Psoas muscle (tissue), 8 donors: ENCODE results near the gene MPZL3. TPM values are rescaled to one million over a fixed set of nuclear protein-coding genes. Genes with fewer than 3 reads are reported as not detected.

ENCODE experiments used
- ATAC-seq, 4 donors: fragments of 200-7000 bp; cut with Tn5 transposase; one replicate each; pipeline ENCODE4 v1.9.1; 2020; ENCODE audit warnings: moderate library complexity in 3 of 4, mild to moderate bottlenecking in 2 of 4
- DNase-seq, 2 donors: peaks; one replicate each; pipeline ENCODE4 v3.0.0-alpha.2; 2020
- H3K27ac ChIP-seq: fragments of 200-600 bp; one replicate; pipeline ENCODE4 v1.8.0; 2022
- H3K27me3 ChIP-seq, 3 donors: fragments of 200-600 bp in 1 of 3; one replicate each; pipeline versions ENCODE4 v1.6.1 to v1.8.0; 2013 to 2022; ENCODE audit warnings: low read length in 2 of 3, mild to moderate bottlenecking in 2 of 3, moderate library complexity in 1 of 3; ENCODE audit not compliant: insufficient read depth in 3 of 3
- H3K36me3 ChIP-seq, 2 donors: fragments of 200-600 bp in 1 of 2; one replicate each; pipeline versions ENCODE4 v1.6.1 to v1.8.0; 2013 to 2022; ENCODE audit warnings: low read depth in 1 of 2, mild to moderate bottlenecking in 1 of 2, moderate library complexity in 1 of 2; ENCODE audit not compliant: insufficient read depth in 1 of 2
- H3K4me1 ChIP-seq: fragments of 200-600 bp; one replicate; pipeline ENCODE4 v1.8.0; 2022
- H3K4me3 ChIP-seq: fragments of 200-600 bp; one replicate; pipeline ENCODE4 v1.8.0; 2022; ENCODE audit warnings: mild to moderate bottlenecking
- H3K9me3 ChIP-seq: fragments of 200-600 bp; one replicate; pipeline ENCODE4 v1.8.0; 2022
- WGBS, 3 donors: extraction: QIAGEN DNeasy Blood & Tissue Kit; methylation state at CpG; one replicate each; pipeline versions ENCODE4 v1.1.6 to v1.1.7; 2013; 5-methylcytosine and 5-hydroxymethylcytosine counted together
- intact Hi-C, 2 donors: fragments of 100-400 bp; cut with DNase I; formaldehyde crosslinking; loops; one replicate each; pipeline versions ENCODE4 v1.11.0 to v1.14.2; 2022
- polyA plus RNA-seq, 3 donors: library from polyadenylated mRNA; stranded (reverse); fragments of 200-250 nt; gene quantifications; one replicate each; pipeline ENCODE4 v1.2.3, GENCODE V29; 2013
- total RNA-seq, 4 donors: library from RNA; stranded (reverse); fragmentation: NEBNext Ultra II Directional in 2 of 4; extraction: Animal tissue kit (Norgen Biotek cat#: 25700) in 2 of 4; gene quantifications; one replicate each; pipeline versions ENCODE4 v1.2.1 to v1.2.4, GENCODE V29; 2021 to 2023
- TF ChIP-seq, protein P1 (sequence below): fragments of 200-600 bp; IDR thresholded peaks from one replicate; pipeline ENCODE4 v1.8.0; 2022; ENCODE audit warnings: antibody characterized with exemption
- donor health status: healthy with polysubstance abuse.
- donor health status: DM: no; HTN: no; CAD: no; lungs with moderate emphysema.
- donor health status: Bipolar disorder and iron deficiency.
- donor health status: healthy.
- donor health status: DM: yes; HTN: yes; CAD: no.
- donor health status: DM: no; HTN: no; CAD: no.
- donor health status: DM: no; HTN: no; CAD: no.
- donor health status: DM: yes; HTN: yes; CAD: no.

MPZL3 gene
- total and polyA plus RNA-seq, 7 donors = 0.07 to 0.97 (median 0.22) TPM

DNA sequence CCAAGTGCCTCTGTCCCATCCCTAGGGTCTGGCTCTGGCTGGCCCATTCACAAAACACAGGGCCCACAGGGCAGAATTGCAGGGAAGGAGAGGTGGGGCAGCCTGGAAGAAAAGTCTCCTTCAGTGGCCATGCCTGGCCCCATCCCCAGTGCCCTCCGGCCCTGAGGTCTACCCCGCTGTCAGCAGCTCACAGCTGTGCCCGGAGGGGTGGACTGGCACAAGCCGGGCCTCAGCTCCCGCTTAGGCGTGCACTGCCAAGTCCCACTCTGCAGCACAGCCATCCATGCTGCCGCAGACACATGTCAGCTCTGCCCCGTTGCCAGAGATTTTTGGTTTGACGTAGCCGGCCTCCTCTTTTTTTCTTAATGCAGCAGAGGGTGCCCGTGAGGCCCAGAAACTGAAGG lies 71.9 kb downstream of the MPZL3 start:
- peak; percentile 84 to 95 (median 88) for ATAC-seq
- Histone ChIP-seq H3K27ac (peak overlapping the region; percentile 47), H3K4me3 (peak overlapping the region; percentile 31), H3K4me1 (peaks cover 11% of the 10 kb centered on the region), H3K27me3 (no peaks in the 10 kb centered on the region), H3K36me3 (no peaks in the 10 kb centered on the region), H3K9me3 (no peaks in the 10 kb centered on the region)
- intact Hi-C loops = no loop called here
- TF ChIP-seq, protein P1, sequence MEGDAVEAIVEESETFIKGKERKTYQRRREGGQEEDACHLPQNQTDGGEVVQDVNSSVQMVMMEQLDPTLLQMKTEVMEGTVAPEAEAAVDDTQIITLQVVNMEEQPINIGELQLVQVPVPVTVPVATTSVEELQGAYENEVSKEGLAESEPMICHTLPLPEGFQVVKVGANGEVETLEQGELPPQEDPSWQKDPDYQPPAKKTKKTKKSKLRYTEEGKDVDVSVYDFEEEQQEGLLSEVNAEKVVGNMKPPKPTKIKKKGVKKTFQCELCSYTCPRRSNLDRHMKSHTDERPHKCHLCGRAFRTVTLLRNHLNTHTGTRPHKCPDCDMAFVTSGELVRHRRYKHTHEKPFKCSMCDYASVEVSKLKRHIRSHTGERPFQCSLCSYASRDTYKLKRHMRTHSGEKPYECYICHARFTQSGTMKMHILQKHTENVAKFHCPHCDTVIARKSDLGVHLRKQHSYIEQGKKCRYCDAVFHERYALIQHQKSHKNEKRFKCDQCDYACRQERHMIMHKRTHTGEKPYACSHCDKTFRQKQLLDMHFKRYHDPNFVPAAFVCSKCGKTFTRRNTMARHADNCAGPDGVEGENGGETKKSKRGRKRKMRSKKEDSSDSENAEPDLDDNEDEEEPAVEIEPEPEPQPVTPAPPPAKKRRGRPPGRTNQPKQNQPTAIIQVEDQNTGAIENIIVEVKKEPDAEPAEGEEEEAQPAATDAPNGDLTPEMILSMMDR = no peak
- 9 to 19% (median 10%) methylated on average over 8 to 11 of the region's 11 CpGs for WGBS, 3 donors
- peak; percentile 66 to 79 for DNase-seq

DNA sequence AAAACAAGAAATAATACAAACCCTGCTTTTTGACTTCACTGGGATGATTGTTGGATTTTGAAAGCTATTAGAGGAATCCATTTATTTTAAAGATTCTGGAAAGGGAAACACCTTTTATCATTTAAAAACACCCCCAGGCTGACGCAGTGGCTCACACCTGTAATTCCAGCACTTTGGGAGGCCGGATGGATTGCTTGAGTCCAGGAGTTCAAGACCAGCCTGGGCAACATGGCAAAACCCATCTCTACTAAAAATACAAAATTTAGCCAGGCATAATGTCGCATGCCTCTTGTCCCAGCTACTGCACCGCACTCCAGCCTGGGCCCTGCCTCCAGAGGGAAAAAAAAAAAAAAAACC lies 75.4 kb downstream of the MPZL3 start:
- peak overlapping the region; percentile 73 for H3K27ac ChIP-seq
- TF ChIP-seq, protein P1 = no peak
- H3K4me3 ChIP-seq = peak overlapping the region; percentile 60
- no peak for DNase-seq
- no peaks in the 10 kb centered on the region for H3K27me3 ChIP-seq
- ATAC-seq = no peak
- intact Hi-C loops = no loop called here
- H3K36me3 ChIP-seq = no peaks in the 10 kb centered on the region
- peaks cover 19% of the 10 kb centered on the region for H3K4me1 ChIP-seq
- WGBS, 3 donors = 79 to 83% (median 82%) methylated on average over 4 of the region's 4 CpGs
- H3K9me3 ChIP-seq = no peaks in the 10 kb centered on the region

Other genes starting within 250 kb of the MPZL3 start
- under 1 TPM in 1 of 4 donors, not detected in 3; 0.47 TPM for gene TMPRSS4, start 175.3 kb downstream of the MPZL3 start, total RNA-seq
- gene TMPRSS4, start 175.3 kb downstream of the MPZL3 start, polyA plus RNA-seq = under 1 TPM in 1 of 3 donors, not detected in 2; 0.12 TPM
- gene SMIM35, start 165.4 kb downstream of the MPZL3 start, total RNA-seq = under 1 TPM in 1 of 4 donors, not detected in 3; 0.09 TPM
- not detected for gene SMIM35, start 165.4 kb downstream of the MPZL3 start, polyA plus RNA-seq
- gene SCN4B, start 99.5 kb downstream of the MPZL3 start, total RNA-seq = 10 to 100 TPM in 1 of 4 donors, 1 to 10 TPM in 3; 5.1 to 15.1 (median 7.8) TPM
- 1 to 10 TPM; 3.6 to 6.3 (median 4.1) TPM for gene SCN4B, start 99.5 kb downstream of the MPZL3 start, polyA plus RNA-seq
- 1 to 10 TPM in 3 of 4 donors, under 1 TPM in 1; 0.40 to 6.6 (median 1.8) TPM for gene SCN2B, start 75.7 kb downstream of the MPZL3 start, total RNA-seq
- gene SCN2B, start 75.7 kb downstream of the MPZL3 start, polyA plus RNA-seq = under 1 TPM; 0.09 to 0.51 (median 0.23) TPM
- gene JAML, start 27.4 kb downstream of the MPZL3 start, total RNA-seq = 1 to 10 TPM in 2 of 4 donors, under 1 TPM in 2; 0.48 to 1.8 (median 1.1) TPM
- gene JAML, start 27.4 kb downstream of the MPZL3 start, polyA plus RNA-seq = under 1 TPM; 0.21 to 0.36 (median 0.25) TPM
- 1 to 10 TPM; 1.1 to 8.1 (median 3.5) TPM for gene MPZL2, start 11.9 kb upstream of the MPZL3 start, total RNA-seq
- gene MPZL2, start 11.9 kb upstream of the MPZL3 start, polyA plus RNA-seq = 1 to 10 TPM; 1.0 to 3.9 (median 2.7) TPM
- 1 to 10 TPM in 1 of 4 donors, under 1 TPM in 3; 0.24 to 1.2 (median 0.67) TPM for gene CD3E, start 52.4 kb upstream of the MPZL3 start, total RNA-seq
- gene CD3E, start 52.4 kb upstream of the MPZL3 start, polyA plus RNA-seq = under 1 TPM; 0.15 to 0.27 (median 0.22) TPM
- under 1 TPM in 3 of 4 donors, not detected in 1; 0.45 to 0.81 (median 0.50) TPM for gene CD3D, start 90.3 kb upstream of the MPZL3 start, total RNA-seq
- gene CD3D, start 90.3 kb upstream of the MPZL3 start, polyA plus RNA-seq = under 1 TPM; 0.12 to 0.20 (median 0.19) TPM
- under 1 TPM; 0.26 to 0.71 (median 0.57) TPM for gene CD3G, start 92.0 kb upstream of the MPZL3 start, total RNA-seq
- under 1 TPM; 0.01 to 0.05 (median 0.04) TPM for gene CD3G, start 92.0 kb upstream of the MPZL3 start, polyA plus RNA-seq
- 10 to 100 TPM; 21.0 to 42.3 (median 33.0) TPM for gene UBE4A, start 107.2 kb upstream of the MPZL3 start, total RNA-seq
- gene UBE4A, start 107.2 kb upstream of the MPZL3 start, polyA plus RNA-seq = 10 to 100 TPM; 15.0 to 31.1 (median 16.8) TPM
- gene ATP5MG, start 149.2 kb upstream of the MPZL3 start, total RNA-seq = 100 to 1,000 TPM; 237 to 340 (median 251) TPM
- gene ATP5MG, start 149.2 kb upstream of the MPZL3 start, polyA plus RNA-seq = 100 to 1,000 TPM; 180 to 217 (median 189) TPM
- gene KMT2A, start 184.1 kb upstream of the MPZL3 start, total RNA-seq = 10 to 100 TPM; 18.1 to 27.3 (median 22.0) TPM
- gene KMT2A, start 184.1 kb upstream of the MPZL3 start, polyA plus RNA-seq = 1 to 10 TPM; 3.1 to 9.9 (median 4.8) TPM